ENCODE data around the gene RPUSD3.

- TF ChIP-seq, protein P1, sequence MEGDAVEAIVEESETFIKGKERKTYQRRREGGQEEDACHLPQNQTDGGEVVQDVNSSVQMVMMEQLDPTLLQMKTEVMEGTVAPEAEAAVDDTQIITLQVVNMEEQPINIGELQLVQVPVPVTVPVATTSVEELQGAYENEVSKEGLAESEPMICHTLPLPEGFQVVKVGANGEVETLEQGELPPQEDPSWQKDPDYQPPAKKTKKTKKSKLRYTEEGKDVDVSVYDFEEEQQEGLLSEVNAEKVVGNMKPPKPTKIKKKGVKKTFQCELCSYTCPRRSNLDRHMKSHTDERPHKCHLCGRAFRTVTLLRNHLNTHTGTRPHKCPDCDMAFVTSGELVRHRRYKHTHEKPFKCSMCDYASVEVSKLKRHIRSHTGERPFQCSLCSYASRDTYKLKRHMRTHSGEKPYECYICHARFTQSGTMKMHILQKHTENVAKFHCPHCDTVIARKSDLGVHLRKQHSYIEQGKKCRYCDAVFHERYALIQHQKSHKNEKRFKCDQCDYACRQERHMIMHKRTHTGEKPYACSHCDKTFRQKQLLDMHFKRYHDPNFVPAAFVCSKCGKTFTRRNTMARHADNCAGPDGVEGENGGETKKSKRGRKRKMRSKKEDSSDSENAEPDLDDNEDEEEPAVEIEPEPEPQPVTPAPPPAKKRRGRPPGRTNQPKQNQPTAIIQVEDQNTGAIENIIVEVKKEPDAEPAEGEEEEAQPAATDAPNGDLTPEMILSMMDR (conservative IDR thresholded peaks at IDR 0.05; ENCODE audit: low read depth, low read length) = no peak
- TF ChIP-seq EZH2 (IDR thresholded peaks at IDR 0.05; ENCODE audit: borderline replicate concordance, low read depth, low read length, poor library complexity, severe bottlenecking) = no peak
Measured at GRCh38 chr3:9791790-9792404, 51.9 kb downstream of the RPUSD3 start.
